ENCODE results near the gene PDZRN4. TPM values are rescaled to one million over a fixed set of nuclear protein-coding genes. Genes with fewer than 3 reads are reported as not detected.

The PDZRN4 gene
- total RNA-seq, 4 donors from 2014 or later = 22.8 to 197 (median 176) TPM

DNA sequence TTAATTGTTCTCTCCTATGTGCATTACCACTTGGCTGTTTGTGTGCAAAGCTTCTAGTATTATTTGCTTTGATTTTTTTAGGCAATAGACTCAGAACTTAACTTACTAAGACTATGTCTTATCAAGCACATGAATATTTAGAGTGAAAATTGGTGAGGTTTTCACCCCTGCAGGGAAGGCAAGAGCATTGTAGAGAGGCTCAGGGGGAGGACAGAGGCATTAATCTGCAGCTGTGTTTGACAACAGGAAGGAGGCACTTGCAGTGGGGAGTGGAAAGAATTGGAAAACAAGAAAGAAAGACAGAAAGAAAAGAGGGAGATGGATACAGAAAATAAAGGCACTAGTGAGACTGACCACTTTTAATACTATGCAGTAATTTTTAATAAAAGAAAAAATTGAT lies 431.6 kb downstream of the PDZRN4 start:
- no peak for DNase-seq (ENCODE audit: low spot score in 2 of 2)
- no peak overlapping the region for H3K27ac ChIP-seq
- TF ChIP-seq, protein P1, sequence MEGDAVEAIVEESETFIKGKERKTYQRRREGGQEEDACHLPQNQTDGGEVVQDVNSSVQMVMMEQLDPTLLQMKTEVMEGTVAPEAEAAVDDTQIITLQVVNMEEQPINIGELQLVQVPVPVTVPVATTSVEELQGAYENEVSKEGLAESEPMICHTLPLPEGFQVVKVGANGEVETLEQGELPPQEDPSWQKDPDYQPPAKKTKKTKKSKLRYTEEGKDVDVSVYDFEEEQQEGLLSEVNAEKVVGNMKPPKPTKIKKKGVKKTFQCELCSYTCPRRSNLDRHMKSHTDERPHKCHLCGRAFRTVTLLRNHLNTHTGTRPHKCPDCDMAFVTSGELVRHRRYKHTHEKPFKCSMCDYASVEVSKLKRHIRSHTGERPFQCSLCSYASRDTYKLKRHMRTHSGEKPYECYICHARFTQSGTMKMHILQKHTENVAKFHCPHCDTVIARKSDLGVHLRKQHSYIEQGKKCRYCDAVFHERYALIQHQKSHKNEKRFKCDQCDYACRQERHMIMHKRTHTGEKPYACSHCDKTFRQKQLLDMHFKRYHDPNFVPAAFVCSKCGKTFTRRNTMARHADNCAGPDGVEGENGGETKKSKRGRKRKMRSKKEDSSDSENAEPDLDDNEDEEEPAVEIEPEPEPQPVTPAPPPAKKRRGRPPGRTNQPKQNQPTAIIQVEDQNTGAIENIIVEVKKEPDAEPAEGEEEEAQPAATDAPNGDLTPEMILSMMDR (IDR thresholded peaks at IDR 0.05) = no peak
- TF ChIP-seq EP300 (IDR thresholded peaks at IDR 0.05) (no peak), POLR2A (IDR thresholded peaks at IDR 0.05) (no peak)
- H3K36me3 ChIP-seq = no peaks in the 10 kb centered on the region
- H3K27me3 ChIP-seq = no peaks in the 10 kb centered on the region
- H3K4me1 ChIP-seq = no peaks in the 10 kb centered on the region
- H3K9me3 ChIP-seq = peaks cover 0 to 9% (median 0%) of the 10 kb centered on the region in 4 donors
- H3K4me3 ChIP-seq = no peak overlapping the region

DNA sequence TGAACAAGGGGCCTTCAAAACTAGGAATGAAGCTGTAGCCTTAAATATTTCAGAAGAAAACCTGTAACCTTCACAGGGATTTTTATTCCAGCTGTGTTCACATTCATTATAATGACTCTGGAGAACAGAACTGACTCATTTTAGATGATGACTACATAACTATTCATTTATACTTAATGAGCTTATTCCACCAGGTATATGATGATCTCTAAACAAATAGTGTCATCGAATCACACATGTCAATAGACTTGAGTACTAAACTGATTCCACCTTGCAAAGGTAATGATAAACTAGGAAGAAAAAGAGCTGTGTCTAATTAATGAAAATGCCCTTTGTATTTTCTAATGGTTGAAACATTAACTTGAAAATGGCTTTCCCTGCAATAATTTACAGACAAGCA lies 433.2 kb downstream of the PDZRN4 start:
- H3K27ac ChIP-seq = no peak overlapping the region

More for the DNA sequence above, 433.2 kb downstream of the PDZRN4 start:
- H3K36me3 ChIP-seq = no peaks in the 10 kb centered on the region
- no peaks in the 10 kb centered on the region for H3K9me3 ChIP-seq
- DNase-seq (ENCODE audit: low spot score in 2 of 2) = no peak
- no peak overlapping the region for H3K4me3 ChIP-seq
- H3K4me1 ChIP-seq = no peaks in the 10 kb centered on the region
- WGBS, 2 donors = 67 to 74% methylated on average over 1 of the region's 1 CpG
- TF ChIP-seq EP300 (IDR thresholded peaks at IDR 0.05) (no peak), POLR2A (IDR thresholded peaks at IDR 0.05) (no peak)
- TF ChIP-seq, protein P1 (IDR thresholded peaks at IDR 0.05) = no peak
- H3K27me3 ChIP-seq = no peaks in the 10 kb centered on the region

All from tibial nerve (tissue), 4 donors.